OCI-LY1 (cell line): ENCODE data around the gene GPRIN1.
A peak's percentile ranks its signal among the peaks of the same experiment; 100 is the strongest.

Source experiments
- H2AFZ ChIP-seq: fragments of 200-600 bp; sonication (generic), shearing (Covaris generic); 2 replicates; pipeline ENCODE4 v1.6.0; 2014; ENCODE audit warnings: antibody characterized with exemption, mild to moderate bottlenecking, low read length
- H3F3A ChIP-seq: fragments of 200-600 bp; sonication (generic), shearing (Covaris generic); 2 replicates; pipeline ENCODE4 v1.6.0; 2014; ENCODE audit warnings: mild to moderate bottlenecking, antibody characterized with exemption, low read length, moderate library complexity; ENCODE audit not compliant: insufficient read depth
- H3K27ac ChIP-seq: fragments of 200-600 bp; sonication (generic); 2 replicates; pipeline ENCODE4 v1.5.1; 2014; ENCODE audit warnings: low read length, mixed run types, mild to moderate bottlenecking, low read depth; ENCODE audit not compliant: poor library complexity, severe bottlenecking
- H3K27me3 ChIP-seq: fragments of 200-600 bp; sonication (generic); 2 replicates; pipeline ENCODE4 v1.6.0; 2014; ENCODE audit warnings: antibody characterized with exemption, mild to moderate bottlenecking, low read length, moderate library complexity; ENCODE audit not compliant: insufficient read depth
- H3K36me3 ChIP-seq: fragments of 200-600 bp; sonication (generic); 2 replicates; pipeline ENCODE4 v1.6.1; 2014; ENCODE audit warnings: mild to moderate bottlenecking, antibody characterized with exemption, low read length, moderate library complexity, mixed read lengths; ENCODE audit not compliant: insufficient read depth
- H3K4me1 ChIP-seq: fragments of 200-600 bp; sonication (generic); 2 replicates; pipeline ENCODE4 v1.5.1; 2014; ENCODE audit warnings: mild to moderate bottlenecking, low read length, moderate library complexity; ENCODE audit not compliant: insufficient read depth, severe bottlenecking
- H3K4me2 ChIP-seq: fragments of 200-600 bp; sonication (generic), shearing (Covaris generic); 2 replicates; pipeline ENCODE4 v1.6.1; 2014; ENCODE audit warnings: low read length
- H3K4me3 ChIP-seq: fragments of 200-600 bp; sonication (generic); 2 replicates; pipeline ENCODE4 v1.5.1; 2014; ENCODE audit warnings: low read length, low read depth, mild to moderate bottlenecking, mixed read lengths; ENCODE audit not compliant: poor library complexity, severe bottlenecking
- H3K79me2 ChIP-seq: fragments of 200-600 bp; shearing (Covaris generic); 2 replicates; pipeline ENCODE4 v1.6.1; 2016; ENCODE audit warnings: mixed run types, low read length, mixed read lengths; ENCODE audit not compliant: insufficient read depth
- H3K9ac ChIP-seq: fragments of 200-600 bp; sonication (generic), shearing (Covaris generic); 2 replicates; pipeline ENCODE4 v1.6.1; 2014; ENCODE audit warnings: mild to moderate bottlenecking, low read length, mixed read lengths
- H3K9me2 ChIP-seq: fragments of 200-600 bp; sonication (generic), shearing (Covaris generic); 2 replicates; pipeline ENCODE4 v1.6.1; 2014; ENCODE audit warnings: low read depth, mild to moderate bottlenecking, low read length, mixed read lengths
- H3K9me3 ChIP-seq: fragments of 200-600 bp; shearing (Covaris generic); 2 replicates; pipeline ENCODE4 v1.6.1; 2014; ENCODE audit warnings: low read length, mixed read lengths
- H4K20me1 ChIP-seq: fragments of 200-600 bp; sonication (generic), shearing (Covaris generic); 2 replicates; pipeline ENCODE4 v1.6.0; 2016; ENCODE audit warnings: mild to moderate bottlenecking, low read length; ENCODE audit not compliant: insufficient read depth
- CTCF ChIP-seq: fragments of 200-600 bp; sonication (generic), shearing (Covaris generic); IDR thresholded peaks from 2 replicates; pipeline ENCODE4 v1.5.1; 2017; ENCODE audit warnings: mild to moderate bottlenecking, antibody characterized with exemption, low read length, moderate library complexity, mixed read lengths
- EZH2 ChIP-seq: fragments of 200-600 bp; sonication (generic), shearing (Covaris generic); IDR thresholded peaks from 2 replicates; pipeline ENCODE4 v1.8.0; 2017; ENCODE audit warnings: borderline replicate concordance, mixed run types, mild to moderate bottlenecking, antibody characterized with exemption, low read length, moderate library complexity, mixed read lengths

The GPRIN1 gene

GRCh38 chr5:176650354-176650884 is 40.5 kb upstream of the GPRIN1 start:
- H3K27ac ChIP-seq = no peak overlapping the region
- H3K79me2 ChIP-seq = no peaks in the 10 kb centered on the region
- H2AFZ ChIP-seq = no peak overlapping the region
- no peaks in the 10 kb centered on the region for H3K36me3 ChIP-seq
- H4K20me1 ChIP-seq = no peaks in the 10 kb centered on the region
- H3K9me2 ChIP-seq = no peaks in the 10 kb centered on the region
- no peak overlapping the region for H3K4me2 ChIP-seq
- no peaks in the 10 kb centered on the region for H3K9me3 ChIP-seq
- TF ChIP-seq EZH2 = no peak
- TF ChIP-seq CTCF = no peak
- H3K4me1 ChIP-seq = peaks cover 18% of the 10 kb centered on the region
- H3K27me3 ChIP-seq = no peaks in the 10 kb centered on the region
- H3F3A ChIP-seq = no peaks in the 10 kb centered on the region
- H3K9ac ChIP-seq = no peak overlapping the region
- H3K4me3 ChIP-seq = no peak overlapping the region

- Histone ChIP-seq H3K9me2 (no peaks in the 10 kb centered on the region), H3K36me3 (no peaks in the 10 kb centered on the region), H3K27ac (no peak overlapping the region), H3K4me2 (peak overlapping the region; percentile 79), H3K9ac (no peak overlapping the region), H3K4me1 (peaks cover 18% of the 10 kb centered on the region), H4K20me1 (no peaks in the 10 kb centered on the region), H2AFZ (no peak overlapping the region), H3K79me2 (no peaks in the 10 kb centered on the region), H3K9me3 (no peaks in the 10 kb centered on the region), H3K27me3 (peaks cover 4% of the 10 kb centered on the region; the same call in 1 of the 2 replicates), H3K4me3 (no peak overlapping the region), H3F3A (no peaks in the 10 kb centered on the region)
- no peak for TF ChIP-seq EZH2
- TF ChIP-seq CTCF = no peak
Measured at GRCh38 chr5:176648474-176649194, 38.7 kb upstream of the GPRIN1 start.

- H3K27me3 ChIP-seq = peaks cover 4% of the 10 kb centered on the region; the same call in 1 of the 2 replicates
- H3K79me2 ChIP-seq = no peaks in the 10 kb centered on the region
- H4K20me1 ChIP-seq = no peaks in the 10 kb centered on the region
- H3K36me3 ChIP-seq = no peaks in the 10 kb centered on the region
- no peak overlapping the region for H2AFZ ChIP-seq
- H3K4me2 ChIP-seq = peak overlapping the region; percentile 79
- H3K9me3 ChIP-seq = no peaks in the 10 kb centered on the region
- peak overlapping the region; percentile 68 for H3K4me3 ChIP-seq
- no peak for TF ChIP-seq CTCF
- no peak for TF ChIP-seq EZH2
- H3K4me1 ChIP-seq = peaks cover 18% of the 10 kb centered on the region
- H3F3A ChIP-seq = no peaks in the 10 kb centered on the region
- peak overlapping the region; percentile 68 for H3K9ac ChIP-seq
- no peaks in the 10 kb centered on the region for H3K9me2 ChIP-seq
- H3K27ac ChIP-seq = no peak overlapping the region
Measured at GRCh38 chr5:176647843-176648473, 38.0 kb upstream of the GPRIN1 start.
